ENCODE measurements around the gene AUTS2.
A peak's percentile ranks its signal among the peaks of the same experiment; 100 is the strongest.

AUTS2 gene

GRCh38 chr7:70006261-70006920 is 408.1 kb downstream of the AUTS2 start:
- DNase-seq: no peak

GRCh38 chr7:70008466-70008865 is 410.2 kb downstream of the AUTS2 start:
- no peak for DNase-seq

DNA sequence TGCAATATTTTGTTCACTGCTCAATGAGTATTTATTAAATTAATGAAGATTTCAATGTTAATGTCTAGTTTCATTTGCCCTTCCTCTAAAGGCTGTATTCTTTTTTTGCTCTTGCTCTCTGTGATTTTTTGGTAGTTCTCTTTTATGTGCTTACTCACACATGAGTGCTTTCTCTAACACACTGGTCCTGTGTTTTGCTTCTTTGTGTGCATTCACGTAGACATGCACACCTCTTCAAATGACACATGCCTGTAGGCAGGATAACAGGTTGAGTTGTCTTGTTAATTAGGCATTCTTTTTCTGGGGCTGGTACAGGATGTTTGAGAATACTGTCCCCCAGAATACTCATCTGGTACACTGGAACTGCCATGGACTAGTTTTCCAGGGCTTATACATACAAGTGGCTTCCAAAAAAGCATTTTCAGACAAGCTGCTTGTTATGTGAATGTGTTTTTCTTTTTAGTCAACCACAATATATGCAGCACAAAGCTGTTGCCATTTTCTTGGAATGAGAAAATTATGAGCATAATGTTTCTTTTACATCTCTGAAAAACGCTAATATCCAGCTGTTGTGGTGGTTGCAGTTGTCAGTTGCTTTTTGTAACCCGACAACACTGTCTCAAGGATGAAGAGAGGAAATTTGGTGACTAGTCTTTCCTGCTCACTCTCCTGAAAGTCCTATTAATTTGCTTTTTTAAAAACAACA is 416.4 kb downstream of the AUTS2 start:
- no peak for DNase-seq

GRCh38 chr7:70015353-70015752 is 417.1 kb downstream of the AUTS2 start:
- no peak for DNase-seq

- no peak for DNase-seq
These were observed 417.9 kb downstream of the AUTS2 start for GRCh38 chr7:70016044-70016770.

- DNase-seq: no peak
These were observed 419.1 kb downstream of the AUTS2 start for GRCh38 chr7:70017357-70017756.

GRCh38 chr7:70018700-70019099 is 420.4 kb downstream of the AUTS2 start:
- DNase-seq: no peak

GRCh38 chr7:70027867-70028266 is 429.6 kb downstream of the AUTS2 start:
- DNase-seq: no peak

- DNase-seq: no peak
These were observed 430.3 kb downstream of the AUTS2 start for GRCh38 chr7:70028620-70029019.

DNA sequence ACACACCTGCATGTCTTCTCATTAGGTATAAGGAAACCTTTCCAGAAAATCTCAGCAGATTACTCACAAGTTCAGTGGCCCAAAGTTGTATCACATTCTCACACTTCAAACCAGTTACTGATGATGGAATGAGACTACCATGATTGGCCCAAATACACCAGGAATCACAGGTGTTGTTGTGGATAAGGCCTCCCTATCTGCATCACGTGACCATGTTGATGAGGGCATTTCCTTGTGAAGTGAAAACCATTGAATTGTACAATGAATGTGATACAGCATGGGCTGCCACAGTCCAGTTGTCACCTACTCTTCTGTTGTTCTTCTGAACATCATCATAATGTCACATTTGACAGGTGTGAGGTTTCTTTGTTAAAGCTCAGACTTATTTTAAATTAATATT is 431.7 kb downstream of the AUTS2 start:
- DNase-seq: no peak

DNA sequence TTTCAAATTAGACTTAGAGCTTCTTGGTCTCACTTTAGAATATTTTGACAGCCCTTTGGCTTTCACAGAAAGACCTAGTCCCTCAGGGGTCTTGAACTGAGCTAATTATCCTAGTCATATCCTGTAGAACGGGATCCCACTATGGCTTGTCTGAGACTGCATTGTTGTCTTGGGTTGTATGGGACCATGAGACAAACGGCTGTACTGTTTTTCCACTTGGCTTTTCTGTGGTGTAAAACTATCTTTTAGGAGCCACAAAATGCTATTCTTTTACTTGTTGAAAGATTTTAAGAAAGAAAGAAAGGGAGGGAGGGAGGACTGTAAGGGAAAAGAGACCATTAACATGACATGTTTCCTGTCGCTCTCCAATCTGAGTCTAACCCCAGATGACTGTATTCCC is 432.5 kb downstream of the AUTS2 start:
- no peak for DNase-seq

DNA sequence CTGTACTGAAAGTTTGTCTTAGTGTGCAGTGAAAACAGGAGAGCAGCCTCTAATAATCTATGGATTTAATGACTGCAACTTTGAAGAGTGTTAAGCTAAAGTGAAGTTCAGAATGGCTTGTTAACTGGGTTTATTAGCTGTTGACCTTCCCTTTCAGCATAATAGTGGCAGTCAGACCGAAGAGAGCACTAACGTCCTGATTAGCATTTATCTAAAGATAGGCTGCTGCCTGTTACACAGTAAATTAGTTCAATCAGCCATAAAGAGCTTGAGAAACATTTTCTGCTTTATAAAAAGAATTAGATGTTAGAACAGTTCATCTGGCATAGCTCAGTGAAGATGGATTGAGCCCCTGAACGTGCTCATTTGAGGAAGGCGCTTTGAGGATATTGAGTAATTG is 433.0 kb downstream of the AUTS2 start:
- no peak for DNase-seq

GRCh38 chr7:70032649-70033048 is 434.4 kb downstream of the AUTS2 start:
- DNase-seq: peak; percentile 97 to 99

GRCh38 chr7:70033226-70033625 is 435.0 kb downstream of the AUTS2 start:
- no peak for DNase-seq

GRCh38 chr7:70034999-70035398 is 436.7 kb downstream of the AUTS2 start:
- DNase-seq: no peak

GRCh38 chr7:70035519-70035918 is 437.2 kb downstream of the AUTS2 start:
- no peak for DNase-seq

GRCh38 chr7:70035955-70036354 is 437.7 kb downstream of the AUTS2 start:
- DNase-seq: no peak

- DNase-seq: no peak
These were observed 438.4 kb downstream of the AUTS2 start for GRCh38 chr7:70036695-70037094.

- no peak for DNase-seq
These were observed 439.1 kb downstream of the AUTS2 start for GRCh38 chr7:70037171-70037933.

GRCh38 chr7:70040051-70040450 is 441.8 kb downstream of the AUTS2 start:
- no peak for DNase-seq

GRCh38 chr7:70040970-70041766 is 442.9 kb downstream of the AUTS2 start:
- DNase-seq: peak; percentile 18 to 47

DNA sequence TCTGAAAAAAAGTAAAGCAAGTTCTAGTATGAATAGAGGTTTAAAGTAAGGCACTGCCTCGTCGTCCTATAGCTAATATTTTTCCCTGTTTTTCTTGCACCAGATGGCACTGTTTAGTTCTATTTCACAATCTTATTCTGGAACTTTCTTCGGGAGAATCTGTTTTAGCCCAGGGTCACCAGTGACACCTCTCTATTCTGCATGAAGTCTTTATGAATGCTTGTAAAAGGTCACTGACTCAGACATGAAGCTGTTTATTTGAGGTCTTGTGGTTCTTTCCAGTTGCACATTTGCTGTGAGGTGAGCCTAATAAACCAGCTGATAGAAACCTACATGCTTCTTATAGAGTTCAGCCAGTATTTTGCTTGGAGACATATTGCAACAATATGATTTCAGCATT is 444.3 kb downstream of the AUTS2 start:
- peak in 1 of 2 experiments; percentile 12 for DNase-seq

All from NCI-H526 (cell line).